Measurements from ENCODE around the gene CAMK2D. TPM values are rescaled to one million over a fixed set of nuclear protein-coding genes. Genes with fewer than 3 reads are reported as not detected.

CAMK2D gene
- total RNA-seq, 4 donors from 2014 or later = 45.9 to 67.1 (median 56.2) TPM

- 90 to 100% methylated on average over 1 of the region's 1 CpG for WGBS, 2 donors (ENCODE audit: low coverage in 1 of 2)
- Histone ChIP-seq H3K27me3 (no peaks in the 10 kb centered on the region), H3K9me3 (no peaks in the 10 kb centered on the region), H3K4me1 (peaks cover 0 to 9% (median 3%) of the 10 kb centered on the region in 3 donors), H3K27ac (no peak overlapping the region), H3K36me3 (peaks cover 0 to 9% of the 10 kb centered on the region in 2 donors), H3K4me3 (no peak overlapping the region)
- no peak for ATAC-seq
- TF ChIP-seq, protein P1, sequence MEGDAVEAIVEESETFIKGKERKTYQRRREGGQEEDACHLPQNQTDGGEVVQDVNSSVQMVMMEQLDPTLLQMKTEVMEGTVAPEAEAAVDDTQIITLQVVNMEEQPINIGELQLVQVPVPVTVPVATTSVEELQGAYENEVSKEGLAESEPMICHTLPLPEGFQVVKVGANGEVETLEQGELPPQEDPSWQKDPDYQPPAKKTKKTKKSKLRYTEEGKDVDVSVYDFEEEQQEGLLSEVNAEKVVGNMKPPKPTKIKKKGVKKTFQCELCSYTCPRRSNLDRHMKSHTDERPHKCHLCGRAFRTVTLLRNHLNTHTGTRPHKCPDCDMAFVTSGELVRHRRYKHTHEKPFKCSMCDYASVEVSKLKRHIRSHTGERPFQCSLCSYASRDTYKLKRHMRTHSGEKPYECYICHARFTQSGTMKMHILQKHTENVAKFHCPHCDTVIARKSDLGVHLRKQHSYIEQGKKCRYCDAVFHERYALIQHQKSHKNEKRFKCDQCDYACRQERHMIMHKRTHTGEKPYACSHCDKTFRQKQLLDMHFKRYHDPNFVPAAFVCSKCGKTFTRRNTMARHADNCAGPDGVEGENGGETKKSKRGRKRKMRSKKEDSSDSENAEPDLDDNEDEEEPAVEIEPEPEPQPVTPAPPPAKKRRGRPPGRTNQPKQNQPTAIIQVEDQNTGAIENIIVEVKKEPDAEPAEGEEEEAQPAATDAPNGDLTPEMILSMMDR (IDR thresholded peaks at IDR 0.05) = no peak
- no peak for TF ChIP-seq EP300 (IDR thresholded peaks at IDR 0.05)
- TF ChIP-seq POLR2AphosphoS5 (IDR thresholded peaks at IDR 0.05) = no peak
- TF ChIP-seq POLR2A (IDR thresholded peaks at IDR 0.05) = no peak
Measured at GRCh38 chr4:113607998-113608397, 153.5 kb downstream of the CAMK2D start.

GRCh38 chr4:113607147-113607720 lies 154.3 kb downstream of the CAMK2D start:
- TF ChIP-seq POLR2A (IDR thresholded peaks at IDR 0.05) (no peak), POLR2AphosphoS5 (IDR thresholded peaks at IDR 0.05) (no peak), EP300 (IDR thresholded peaks at IDR 0.05) (no peak)
- TF ChIP-seq, protein P1 (IDR thresholded peaks at IDR 0.05) = no peak

GRCh38 chr4:113604955-113605354 lies 156.6 kb downstream of the CAMK2D start:
- H3K9me3 ChIP-seq = no peaks in the 10 kb centered on the region
- no peaks in the 10 kb centered on the region for H3K27me3 ChIP-seq
- H3K27ac ChIP-seq = no peak overlapping the region
- TF ChIP-seq EP300 (IDR thresholded peaks at IDR 0.05) (no peak), POLR2A (IDR thresholded peaks at IDR 0.05) (no peak), POLR2AphosphoS5 (IDR thresholded peaks at IDR 0.05) (no peak)
- TF ChIP-seq, protein P1 (IDR thresholded peaks at IDR 0.05) = no peak
- H3K4me3 ChIP-seq = no peak overlapping the region
- H3K4me1 ChIP-seq = peaks cover 0 to 9% (median 3%) of the 10 kb centered on the region in 3 donors
- 59 to 100% methylated on average over 1 to 2 of the region's 2 CpGs for WGBS, 2 donors (ENCODE audit: low coverage in 1 of 2)
- peaks cover 0 to 9% of the 10 kb centered on the region in 2 donors for H3K36me3 ChIP-seq
- no peak for ATAC-seq

More at GRCh38 chr4:113607147-113607720, 154.3 kb downstream of the CAMK2D start:
- ATAC-seq = no peak
- Histone ChIP-seq H3K36me3 (peaks cover 0 to 9% of the 10 kb centered on the region in 2 donors), H3K27me3 (no peaks in the 10 kb centered on the region), H3K9me3 (no peaks in the 10 kb centered on the region), H3K4me3 (no peak overlapping the region), H3K4me1 (peaks cover 0 to 9% (median 3%) of the 10 kb centered on the region in 3 donors), H3K27ac (no peak overlapping the region)
- WGBS, 2 donors (ENCODE audit: low coverage in 1 of 2) = 95 to 98% methylated on average over 8 of the region's 9 CpGs

DNA sequence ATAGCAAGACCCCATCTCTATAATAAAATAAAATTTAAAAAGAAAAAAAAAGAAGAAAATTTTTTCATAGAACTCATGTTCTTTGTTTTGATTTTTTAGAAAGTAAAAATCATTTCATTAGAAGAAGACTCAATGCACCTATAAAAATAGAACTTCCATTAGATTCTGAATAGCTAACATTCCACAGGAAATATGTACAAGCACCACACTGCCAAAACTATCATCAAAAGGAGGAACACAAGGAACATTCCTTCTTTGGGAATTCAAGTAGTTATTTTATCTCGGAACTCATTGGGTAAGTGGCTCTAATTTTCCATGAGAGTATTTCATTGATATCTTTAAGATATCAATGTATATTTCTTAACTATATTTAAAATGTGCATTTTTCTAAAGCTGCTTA lies 157.6 kb downstream of the CAMK2D start:
- whole genome bisulfite sequencing, 2 donors (ENCODE audit: low coverage in 1 of 2) = 20 to 36% methylated on average over 1 of the region's 1 CpG
- H3K4me3 ChIP-seq = no peak overlapping the region
- no peaks in the 10 kb centered on the region for H3K9me3 ChIP-seq
- no peak overlapping the region for H3K27ac ChIP-seq
- no peak for ATAC-seq
- no peak for TF ChIP-seq EP300 (IDR thresholded peaks at IDR 0.05)
- no peak for TF ChIP-seq POLR2AphosphoS5 (IDR thresholded peaks at IDR 0.05)
- TF ChIP-seq, protein P1 (IDR thresholded peaks at IDR 0.05) = no peak
- TF ChIP-seq POLR2A (IDR thresholded peaks at IDR 0.05) = no peak
- H3K36me3 ChIP-seq = peaks cover 0 to 9% of the 10 kb centered on the region in 2 donors
- H3K27me3 ChIP-seq = no peaks in the 10 kb centered on the region
- H3K4me1 ChIP-seq = peaks cover 0 to 9% (median 3%) of the 10 kb centered on the region in 3 donors

GRCh38 chr4:113602646-113603228 lies 158.8 kb downstream of the CAMK2D start:
- Histone ChIP-seq H3K36me3 (peaks cover 0 to 8% of the 10 kb centered on the region in 2 donors), H3K4me3 (no peak overlapping the region), H3K27ac (no peak overlapping the region), H3K9me3 (no peaks in the 10 kb centered on the region), H3K4me1 (peaks cover 0 to 9% (median 3%) of the 10 kb centered on the region in 3 donors), H3K27me3 (no peaks in the 10 kb centered on the region)
- TF ChIP-seq POLR2AphosphoS5 (IDR thresholded peaks at IDR 0.05) = no peak
- TF ChIP-seq, protein P1 (IDR thresholded peaks at IDR 0.05) = no peak
- TF ChIP-seq EP300 (IDR thresholded peaks at IDR 0.05) = no peak
- TF ChIP-seq POLR2A (IDR thresholded peaks at IDR 0.05) = no peak
- WGBS, 2 donors (ENCODE audit: low coverage in 1 of 2) = 77 to 85% methylated on average over 8 of the region's 8 CpGs
- no peak for ATAC-seq
